GM12878 (cell line): Measurements from ENCODE around the gene RBBP8NL. TPM values are rescaled to one million over a fixed set of nuclear protein-coding genes. Genes with fewer than 3 reads are reported as not detected.

Source experiments
- ATAC-seq: fragments of 200-7000 bp; cut with Tn5 transposase; 3 replicates; pipeline ENCODE4 v1.9.1; 2020; ENCODE audit warnings: mild to moderate bottlenecking, moderate library complexity
- BruUV-seq: library from RNA; stranded (reverse); fragments of 400-500 nt; replicated peaks from 2 replicates; lab custom pipeline; 2021; lab: Mats Ljungman, UMichigan
- CTCF ChIA-PET: fragments of 300-600 bp; sonication (Branson Sonifier 250); formaldehyde crosslinking; extraction: SDS; loops from one replicate; lab custom pipeline; 2021; ENCODE audit warnings: inconsistent platforms; lab: Yijun Ruan, JAX
- POLR2A ChIA-PET: fragments of 350-600 bp; formaldehyde crosslinking; extraction: SDS; loops from one replicate; lab custom pipeline; 2021; ENCODE audit warnings: inconsistent platforms; lab: Charles Lee
- RAD21 ChIA-PET: fragments of 300-600 bp; sonication (Branson Sonifier 250); formaldehyde crosslinking; loops from one replicate; lab custom pipeline; 2023; ENCODE audit warnings: antibody characterized with exemption; ENCODE audit not compliant: unreplicated experiment; lab: Charles Lee
- SMC1A ChIA-PET: fragments of 300-600 bp; sonication (Branson Sonifier 250); formaldehyde crosslinking; loops from one replicate; lab custom pipeline; 2023; ENCODE audit not compliant: unreplicated experiment, uncharacterized antibody; lab: Charles Lee
- DNase-seq: peaks from one replicate; pipeline ENCODE4 v3.0.0-alpha.2; 2011; ENCODE audit warnings: low read depth, low spot score
- FAIRE-seq: peaks from 3 replicates; lab custom pipeline; 2011; peaks lifted over from hg19 to GRCh38; lab: Jason Lieb, UNC
- H2AFZ ChIP-seq: 2 replicates; pipeline ENCODE4 v1.6.0; 2011; ENCODE audit warnings: low read depth, low read length, control low read depth; ENCODE audit not compliant: control insufficient read depth
- H3K27ac ChIP-seq: 2 replicates; pipeline ENCODE4 v1.5.1; 2011; ENCODE audit warnings: control low read depth; ENCODE audit not compliant: control insufficient read depth, insufficient read depth
- H3K27me3 ChIP-seq, 2 experiments: replicated peaks in 1 of 2; 2 replicates each; pipeline versions ENCODE4 v1.6.0 to v1.6.1; 2011; ENCODE audit warnings: low read length in 1 of 2; ENCODE audit not compliant: control insufficient read depth in 2 of 2, insufficient read depth in 2 of 2
- H3K36me3 ChIP-seq, 2 experiments: 2 replicates each; pipeline ENCODE4 v1.5.1; 2011; ENCODE audit warnings: low read length in 1 of 2; ENCODE audit not compliant: control insufficient read depth in 2 of 2, insufficient read depth in 2 of 2
- H3K4me1 ChIP-seq: 2 replicates; pipeline ENCODE4 v1.6.1; 2011; ENCODE audit warnings: mild to moderate bottlenecking, low read length, moderate library complexity, mixed read lengths; ENCODE audit not compliant: control insufficient read depth, insufficient read depth
- H3K4me2 ChIP-seq: 2 replicates; pipeline ENCODE4 v1.6.0; 2011; ENCODE audit warnings: control low read depth; ENCODE audit not compliant: control insufficient read depth, insufficient read depth
- H3K4me3 ChIP-seq: fragments of 200-600 bp; sonication (generic); 2 replicates; pipeline ENCODE4 v1.5.1; 2016
- H3K79me2 ChIP-seq: 2 replicates; pipeline ENCODE4 v1.6.0; 2011; ENCODE audit warnings: low read length; ENCODE audit not compliant: control insufficient read depth, insufficient read depth
- H3K9ac ChIP-seq: 2 replicates; pipeline ENCODE4 v1.8.0; 2011; ENCODE audit warnings: low read length, control low read depth, mixed read lengths; ENCODE audit not compliant: control insufficient read depth, insufficient read depth
- H3K9me3 ChIP-seq: replicated peaks from 3 replicates; pipeline ENCODE4 v1.5.1; 2011; ENCODE audit warnings: mild to moderate bottlenecking, low read length; ENCODE audit not compliant: control insufficient read depth, insufficient read depth
- H4K20me1 ChIP-seq: 2 replicates; pipeline ENCODE4 v1.6.0; 2011; ENCODE audit not compliant: control insufficient read depth, insufficient read depth
- BHLHE40 ChIP-seq, 2 experiments: fragments of 450-650 bp in 1 of 2; IDR thresholded peaks; 2 replicates each; pipeline ENCODE4 v1.6.1; 2011 to 2017; ENCODE audit warnings: low read depth in 2 of 2, borderline replicate concordance in 1 of 2, improper control_type of control experiment in 1 of 2, low read length in 1 of 2, mild to moderate bottlenecking in 1 of 2
- POLR2A ChIP-seq: IDR thresholded peaks from 2 replicates; pipeline ENCODE4 v1.6.1; 2011; ENCODE audit warnings: low read depth, mild to moderate bottlenecking, low read length
- WGBS: methylation state at CpG from one replicate; pipeline ENCODE4 v1.1.6; 2016; ENCODE audit warnings: low lambda C conversion rate; ENCODE audit not compliant: insufficient replicate concordance, insufficient coverage; ENCODE audit errors: missing lambda C conversion rate; 5-methylcytosine and 5-hydroxymethylcytosine counted together
- in situ Hi-C: fragments of 300-500 bp; cut with MboI; formaldehyde crosslinking; loops from 9 replicates; pipeline ENCODE4 v1.14.3; 2018; ENCODE audit warnings: mixed read lengths
- intact Hi-C: fragments of 100-400 bp; cut with micrococcal nuclease; formaldehyde crosslinking; loops from one replicate; pipeline ENCODE4 v1.14.2; 2022; ENCODE audit not compliant: unreplicated experiment
- polyA plus RNA-seq, 11 experiments: library from polyadenylated mRNA; depleted of rRNA in 4 of 11; unstranded in 6 of 11; stranded (reverse) in 5 of 11; fragments of >200 nt; fragmentation: Nextera tagmentation in 4 of 11; fragmentation: Illumina TruSeq in 1 of 11; extraction: Ambion mirVana in 4 of 11; extraction: Trizol in 1 of 11; gene quantifications; 1 replicate in 1 of 11; 2 replicates in 10 of 11; pipeline versions ENCODE4 v1.2.1 to v1.2.3, GENCODE V29; 2011 to 2016; ENCODE audit warnings: inconsistent platforms in 2 of 11, missing spikeins in 2 of 11, low read depth in 1 of 11
- total RNA-seq, 4 experiments: library from RNA; depleted of rRNA in 3 of 4; stranded (reverse); fragments of >200 nt in 3 of 4; fragmentation: Illumina TruSeq in 1 of 4; extraction: Trizol in 1 of 4; gene quantifications; 2 replicates each; pipeline versions ENCODE4 v1.2.1 to v1.2.3, GENCODE V29; 2013 to 2021
- TF ChIP-seq, protein P1 (sequence below), 3 experiments: IDR thresholded peaks in 2 of 3; conservative IDR thresholded peaks in 1 of 3; 2 replicates each; pipeline ENCODE4 v1.5.1; 2011; ENCODE audit warnings: low read depth in 3 of 3, low read length in 3 of 3, mild to moderate bottlenecking in 3 of 3, control low read depth in 2 of 3, moderate library complexity in 2 of 3, inconsistent platforms in 1 of 3, mixed read lengths in 1 of 3; ENCODE audit not compliant: control insufficient read depth in 2 of 3, insufficient read depth in 1 of 3; ENCODE audit errors: extremely low read depth in 1 of 3

RBBP8NL gene
- total and polyA plus RNA-seq, 10 of the 15 experiments (the other 5 are each of a cell fraction or from before 2014, with no cell fraction given): not detected

DNA sequence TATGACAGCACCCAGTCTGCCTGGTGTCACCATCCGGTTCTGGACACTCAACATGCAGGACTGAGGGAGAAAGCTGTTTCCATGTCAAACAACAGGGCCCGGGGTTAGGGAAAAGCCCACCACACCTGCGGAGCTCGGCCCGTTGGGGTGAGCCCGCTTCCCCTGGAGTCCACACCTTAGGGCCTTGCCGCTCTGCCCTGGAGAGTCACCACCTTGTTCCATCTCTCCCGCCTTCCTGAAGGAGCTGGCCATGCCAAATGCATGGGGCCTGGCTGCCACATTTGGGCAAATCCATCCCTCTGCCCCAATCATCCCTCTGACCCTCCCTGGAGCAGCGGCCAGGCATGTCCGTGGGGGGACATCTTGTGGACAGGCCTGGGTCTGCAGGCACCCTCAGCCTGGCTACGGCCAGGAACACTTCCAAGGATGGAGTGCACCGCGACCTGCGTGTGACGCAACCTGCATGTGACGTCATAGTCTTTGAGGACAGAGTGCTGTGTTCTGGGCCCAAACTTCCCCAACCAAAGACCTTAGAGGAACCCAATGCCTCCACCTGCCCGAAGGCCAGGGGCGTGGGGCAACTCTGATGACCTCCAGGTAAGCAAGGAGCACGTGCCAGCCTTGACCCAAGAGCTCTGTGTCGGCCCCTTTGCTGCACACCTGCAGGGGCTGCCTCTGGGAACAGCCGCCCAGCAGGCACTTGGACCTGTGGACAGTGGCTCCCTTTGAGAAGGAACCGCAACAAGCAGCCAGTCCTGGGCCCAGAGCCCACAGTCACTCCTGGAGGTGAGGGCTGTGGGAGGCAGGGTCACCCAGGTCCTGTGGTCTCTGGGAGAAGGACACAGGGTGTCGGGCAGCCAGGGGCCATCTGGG is 22.0 kb downstream of the RBBP8NL start:
- DNase-seq (no peak), FAIRE-seq (no peak), ATAC-seq (no peak)
- no peaks in the 10 kb centered on the region for H3K27me3 ChIP-seq
- TF ChIP-seq BHLHE40 (IDR thresholded peaks at IDR 0.05; ENCODE audit: borderline replicate concordance in 1 of 2, low read depth in 2 of 2, low read length in 1 of 2): no peak
- TF ChIP-seq, protein P1, sequence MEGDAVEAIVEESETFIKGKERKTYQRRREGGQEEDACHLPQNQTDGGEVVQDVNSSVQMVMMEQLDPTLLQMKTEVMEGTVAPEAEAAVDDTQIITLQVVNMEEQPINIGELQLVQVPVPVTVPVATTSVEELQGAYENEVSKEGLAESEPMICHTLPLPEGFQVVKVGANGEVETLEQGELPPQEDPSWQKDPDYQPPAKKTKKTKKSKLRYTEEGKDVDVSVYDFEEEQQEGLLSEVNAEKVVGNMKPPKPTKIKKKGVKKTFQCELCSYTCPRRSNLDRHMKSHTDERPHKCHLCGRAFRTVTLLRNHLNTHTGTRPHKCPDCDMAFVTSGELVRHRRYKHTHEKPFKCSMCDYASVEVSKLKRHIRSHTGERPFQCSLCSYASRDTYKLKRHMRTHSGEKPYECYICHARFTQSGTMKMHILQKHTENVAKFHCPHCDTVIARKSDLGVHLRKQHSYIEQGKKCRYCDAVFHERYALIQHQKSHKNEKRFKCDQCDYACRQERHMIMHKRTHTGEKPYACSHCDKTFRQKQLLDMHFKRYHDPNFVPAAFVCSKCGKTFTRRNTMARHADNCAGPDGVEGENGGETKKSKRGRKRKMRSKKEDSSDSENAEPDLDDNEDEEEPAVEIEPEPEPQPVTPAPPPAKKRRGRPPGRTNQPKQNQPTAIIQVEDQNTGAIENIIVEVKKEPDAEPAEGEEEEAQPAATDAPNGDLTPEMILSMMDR (IDR thresholded peaks at IDR 0.05 in 2 of 3, conservative IDR thresholded peaks at IDR 0.05 in 1 of 3; ENCODE audit: control insufficient read depth in 2 of 3, extremely low read depth in 1 of 3, insufficient read depth in 1 of 3, low read depth in 3 of 3, low read length in 3 of 3): peak in 2 of 3 experiments; percentile 10 to 31; a peak in 2 of 6 replicates
- TF ChIP-seq POLR2A: peak; percentile 26; the same call in 1 of the 2 replicates
- RAD21 ChIA-PET: no interaction called here
- peak overlapping the region; percentile 85; the same call in 1 of the 2 replicates for H3K9ac ChIP-seq
- peaks cover 14% of the 10 kb centered on the region for H3K79me2 ChIP-seq
- peak overlapping the region; percentile 57; the same call in 1 of the 2 replicates for H3K4me3 ChIP-seq
- SMC1A ChIA-PET: no interaction called here
- in situ Hi-C loops (no loop called here), intact Hi-C loops (loop anchor here (5.0 kb wide), 1 partner anchor 387 kb away; no protein-coding TSS in a partner anchor)
- H3K4me1 ChIP-seq: peaks cover 12% of the 10 kb centered on the region
- H4K20me1 ChIP-seq: no peaks in the 10 kb centered on the region; the same call in 1 of the 2 replicates
- POLR2A ChIA-PET: no interaction called here
- no peaks in the 10 kb centered on the region for H3K9me3 ChIP-seq
- no peak overlapping the region for H3K27ac ChIP-seq
- BruUV-seq: TSS peak; percentile 42
- H2AFZ ChIP-seq: no peak overlapping the region
- CTCF ChIA-PET: no interaction called here
- peaks cover 0 to 5% of the 10 kb centered on the region in 2 experiments; a peak in 2 of 4 replicates for H3K36me3 ChIP-seq
- H3K4me2 ChIP-seq: peak overlapping the region; percentile 92
- 90% methylated on average over 23 of the region's 23 CpGs for WGBS
